Ramos (cell line): ENCODE results near the gene ZEB1.
"Not testable (repeated sequence)": the region's sequence is repeated elsewhere in the genome, so short reads cannot be mapped to it uniquely, and the experiment has no call there.

Source experiments
- in situ Hi-C: fragments of 300-500 bp; cut with MboI; formaldehyde crosslinking; loops from one replicate; pipeline ENCODE4 v1.14.3; 2022; ENCODE audit warnings: low sequenced_read_pairs; ENCODE audit not compliant: unreplicated experiment

ZEB1 gene

GRCh38 chr10:31413325-31413724 lies 94.3 kb downstream of the ZEB1 start:
- in situ Hi-C loops, result no loop called here

GRCh38 chr10:31418481-31418880 lies 99.5 kb downstream of the ZEB1 start:
- in situ Hi-C loops, result no loop called here

- in situ Hi-C loops, result no loop called here
Measured at GRCh38 chr10:31419394-31420063, 100.5 kb downstream of the ZEB1 start.

GRCh38 chr10:31421322-31421721 lies 102.3 kb downstream of the ZEB1 start:
- in situ Hi-C loops, result no loop called here

- in situ Hi-C loops, result no loop called here
Measured at GRCh38 chr10:31422634-31423033, 103.6 kb downstream of the ZEB1 start.

GRCh38 chr10:31424473-31424872 lies 105.5 kb downstream of the ZEB1 start:
- in situ Hi-C loops, result no loop called here

GRCh38 chr10:31426401-31426800 lies 107.4 kb downstream of the ZEB1 start:
- in situ Hi-C loops, result no loop called here

- in situ Hi-C loops, result not testable (repeated sequence)
Measured at GRCh38 chr10:31427334-31427733, 108.3 kb downstream of the ZEB1 start.

GRCh38 chr10:31428499-31428898 lies 109.5 kb downstream of the ZEB1 start:
- in situ Hi-C loops, result not testable (repeated sequence)

- in situ Hi-C loops, result no loop called here
Measured at GRCh38 chr10:31431021-31431420, 112.0 kb downstream of the ZEB1 start.

- in situ Hi-C loops, result no loop called here
Measured at GRCh38 chr10:31437959-31438358, 118.9 kb downstream of the ZEB1 start.

GRCh38 chr10:31451766-31452165 lies 132.8 kb downstream of the ZEB1 start:
- in situ Hi-C loops, result no loop called here

- in situ Hi-C loops, result no loop called here
Measured at GRCh38 chr10:31456468-31456867, 137.5 kb downstream of the ZEB1 start.

- in situ Hi-C loops, result no loop called here
Measured at GRCh38 chr10:31457858-31458257, 138.8 kb downstream of the ZEB1 start.

GRCh38 chr10:31458974-31459373 lies 140.0 kb downstream of the ZEB1 start:
- in situ Hi-C loops, result no loop called here

- in situ Hi-C loops, result no loop called here
Measured at GRCh38 chr10:31460242-31460641, 141.2 kb downstream of the ZEB1 start.

GRCh38 chr10:31464552-31464951 lies 145.5 kb downstream of the ZEB1 start:
- in situ Hi-C loops, result no loop called here

GRCh38 chr10:31466313-31466712 lies 147.3 kb downstream of the ZEB1 start:
- in situ Hi-C loops, result no loop called here

GRCh38 chr10:31467791-31468535 lies 148.9 kb downstream of the ZEB1 start:
- in situ Hi-C loops, result no loop called here

- in situ Hi-C loops, result no loop called here
Measured at GRCh38 chr10:31468536-31468859, 149.5 kb downstream of the ZEB1 start.

GRCh38 chr10:31475519-31475918 lies 156.5 kb downstream of the ZEB1 start:
- in situ Hi-C loops, result no loop called here

- in situ Hi-C loops, result no loop called here
Measured at GRCh38 chr10:31476088-31476487, 157.1 kb downstream of the ZEB1 start.
